Measurements from ENCODE around the gene ASB1. TPM values are rescaled to one million over a fixed set of nuclear protein-coding genes. Genes with fewer than 3 reads are reported as not detected.

Gene ASB1
- total RNA-seq, 4 donors from 2014 or later: 3.9 to 17.7 (median 8.9) TPM

DNA sequence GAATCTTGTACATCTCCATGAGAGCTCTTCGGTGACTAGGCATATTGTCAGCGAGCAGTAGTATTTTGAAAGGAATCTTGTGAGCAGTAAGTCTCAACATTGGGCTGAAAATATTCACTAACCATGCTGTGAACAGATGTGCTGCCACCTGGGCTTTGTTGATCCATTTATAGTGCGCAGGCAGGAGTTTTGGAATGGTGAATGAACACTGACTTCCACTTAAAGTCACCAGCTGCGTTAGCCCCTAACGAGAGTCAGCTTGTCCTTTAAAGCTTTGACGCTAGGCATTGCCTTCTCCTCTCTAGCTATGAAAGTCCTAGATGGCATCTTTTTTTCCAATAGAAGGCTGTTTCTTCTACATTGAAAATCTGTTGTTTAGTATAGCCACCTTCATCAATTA, 4.1 kb downstream of the ASB1 start:
- intact Hi-C loops (cut with DNase I): no loop called here
- Histone ChIP-seq H3K27me3 (no peaks in the 10 kb centered on the region), H3K9me3 (no peaks in the 10 kb centered on the region), H3K27ac (no peak overlapping the region), H3K4me3 (no peak overlapping the region), H3K4me1 (peaks cover 14 to 30% (median 16%) of the 10 kb centered on the region in 3 donors), H3K36me3 (peaks cover 8 to 40% (median 8%) of the 10 kb centered on the region in 3 donors)
- no peak for DNase-seq
- TF ChIP-seq, protein P1, sequence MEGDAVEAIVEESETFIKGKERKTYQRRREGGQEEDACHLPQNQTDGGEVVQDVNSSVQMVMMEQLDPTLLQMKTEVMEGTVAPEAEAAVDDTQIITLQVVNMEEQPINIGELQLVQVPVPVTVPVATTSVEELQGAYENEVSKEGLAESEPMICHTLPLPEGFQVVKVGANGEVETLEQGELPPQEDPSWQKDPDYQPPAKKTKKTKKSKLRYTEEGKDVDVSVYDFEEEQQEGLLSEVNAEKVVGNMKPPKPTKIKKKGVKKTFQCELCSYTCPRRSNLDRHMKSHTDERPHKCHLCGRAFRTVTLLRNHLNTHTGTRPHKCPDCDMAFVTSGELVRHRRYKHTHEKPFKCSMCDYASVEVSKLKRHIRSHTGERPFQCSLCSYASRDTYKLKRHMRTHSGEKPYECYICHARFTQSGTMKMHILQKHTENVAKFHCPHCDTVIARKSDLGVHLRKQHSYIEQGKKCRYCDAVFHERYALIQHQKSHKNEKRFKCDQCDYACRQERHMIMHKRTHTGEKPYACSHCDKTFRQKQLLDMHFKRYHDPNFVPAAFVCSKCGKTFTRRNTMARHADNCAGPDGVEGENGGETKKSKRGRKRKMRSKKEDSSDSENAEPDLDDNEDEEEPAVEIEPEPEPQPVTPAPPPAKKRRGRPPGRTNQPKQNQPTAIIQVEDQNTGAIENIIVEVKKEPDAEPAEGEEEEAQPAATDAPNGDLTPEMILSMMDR (IDR thresholded peaks at IDR 0.05): no peak
- no peak for TF ChIP-seq POLR2A (IDR thresholded peaks at IDR 0.05)
- 93 to 100% methylated on average over 6 of the region's 6 CpGs for WGBS, 2 donors

DNA sequence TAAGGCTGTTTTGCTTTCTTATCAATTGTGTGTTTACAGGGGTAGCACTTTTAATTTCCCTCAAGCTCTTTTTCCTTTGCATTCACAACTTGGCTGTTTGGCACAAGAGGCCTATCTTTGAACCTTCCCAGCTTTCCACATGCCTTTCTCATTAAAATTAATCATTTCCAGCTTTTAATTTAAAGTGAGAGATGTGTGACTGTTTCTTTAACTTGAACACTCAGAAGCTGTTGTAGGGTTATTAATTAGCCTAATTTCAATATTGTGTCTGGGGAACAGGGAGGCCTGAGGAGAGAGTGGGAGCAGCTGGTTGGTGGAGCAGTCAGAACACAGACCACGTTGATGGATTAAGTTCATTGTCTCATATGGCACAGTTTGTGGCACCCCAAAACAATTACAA, 4.7 kb downstream of the ASB1 start:
- H3K36me3 ChIP-seq: peaks cover 8 to 47% (median 12%) of the 10 kb centered on the region in 3 donors
- TF ChIP-seq POLR2A (IDR thresholded peaks at IDR 0.05): no peak
- TF ChIP-seq, protein P1 (IDR thresholded peaks at IDR 0.05): no peak
- no peak overlapping the region for H3K27ac ChIP-seq
- WGBS, 2 donors: 36 to 67% methylated on average over 1 of the region's 1 CpG
- no peaks in the 10 kb centered on the region for H3K9me3 ChIP-seq
- no peaks in the 10 kb centered on the region for H3K27me3 ChIP-seq
- peaks cover 9 to 24% (median 12%) of the 10 kb centered on the region in 3 donors for H3K4me1 ChIP-seq
- H3K4me3 ChIP-seq: no peak overlapping the region
- no peak for DNase-seq
- intact Hi-C loops (cut with DNase I): no loop called here

DNA sequence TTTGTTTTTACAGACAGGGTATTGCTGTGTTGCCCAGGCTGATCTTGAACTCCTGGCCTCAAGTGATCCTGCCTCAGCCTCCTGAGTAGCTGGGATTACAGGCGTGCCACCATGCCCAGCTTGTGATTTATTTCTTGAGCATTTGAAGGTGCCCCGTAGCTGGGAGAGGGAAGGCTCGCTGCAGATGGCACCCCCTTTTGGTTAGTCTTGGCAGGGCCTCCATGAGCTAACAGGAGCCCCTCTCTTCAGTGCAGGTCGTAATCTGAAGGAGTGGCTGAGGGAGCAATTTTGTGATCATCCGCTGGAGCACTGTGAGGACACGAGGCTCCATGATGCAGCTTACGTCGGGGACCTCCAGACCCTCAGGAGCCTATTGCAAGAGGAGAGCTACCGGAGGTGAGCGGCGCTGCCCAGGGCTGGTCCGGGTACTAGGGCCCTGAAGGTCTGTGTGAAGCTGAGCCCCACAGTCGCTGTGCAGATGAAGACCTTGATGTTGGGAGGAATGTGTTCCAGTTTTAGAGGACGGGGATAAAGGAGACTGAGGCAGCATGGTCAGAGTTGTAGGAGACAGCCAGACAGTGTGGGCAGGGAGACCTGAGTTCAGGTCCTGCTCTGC, 6.7 kb downstream of the ASB1 start:
- Histone ChIP-seq H3K9me3 (no peaks in the 10 kb centered on the region), H3K4me3 (no peak overlapping the region), H3K36me3 (peaks cover 8 to 59% (median 12%) of the 10 kb centered on the region in 3 donors), H3K4me1 (peaks cover 0 to 11% (median 3%) of the 10 kb centered on the region in 3 donors), H3K27me3 (no peaks in the 10 kb centered on the region), H3K27ac (no peak overlapping the region)
- TF ChIP-seq POLR2A (IDR thresholded peaks at IDR 0.05): no peak
- TF ChIP-seq, protein P1 (IDR thresholded peaks at IDR 0.05): no peak
- 97 to 100% methylated on average over 2 to 7 of the region's 14 CpGs for WGBS, 2 donors
- intact Hi-C loops (cut with DNase I): no loop called here
- no peak for DNase-seq

DNA sequence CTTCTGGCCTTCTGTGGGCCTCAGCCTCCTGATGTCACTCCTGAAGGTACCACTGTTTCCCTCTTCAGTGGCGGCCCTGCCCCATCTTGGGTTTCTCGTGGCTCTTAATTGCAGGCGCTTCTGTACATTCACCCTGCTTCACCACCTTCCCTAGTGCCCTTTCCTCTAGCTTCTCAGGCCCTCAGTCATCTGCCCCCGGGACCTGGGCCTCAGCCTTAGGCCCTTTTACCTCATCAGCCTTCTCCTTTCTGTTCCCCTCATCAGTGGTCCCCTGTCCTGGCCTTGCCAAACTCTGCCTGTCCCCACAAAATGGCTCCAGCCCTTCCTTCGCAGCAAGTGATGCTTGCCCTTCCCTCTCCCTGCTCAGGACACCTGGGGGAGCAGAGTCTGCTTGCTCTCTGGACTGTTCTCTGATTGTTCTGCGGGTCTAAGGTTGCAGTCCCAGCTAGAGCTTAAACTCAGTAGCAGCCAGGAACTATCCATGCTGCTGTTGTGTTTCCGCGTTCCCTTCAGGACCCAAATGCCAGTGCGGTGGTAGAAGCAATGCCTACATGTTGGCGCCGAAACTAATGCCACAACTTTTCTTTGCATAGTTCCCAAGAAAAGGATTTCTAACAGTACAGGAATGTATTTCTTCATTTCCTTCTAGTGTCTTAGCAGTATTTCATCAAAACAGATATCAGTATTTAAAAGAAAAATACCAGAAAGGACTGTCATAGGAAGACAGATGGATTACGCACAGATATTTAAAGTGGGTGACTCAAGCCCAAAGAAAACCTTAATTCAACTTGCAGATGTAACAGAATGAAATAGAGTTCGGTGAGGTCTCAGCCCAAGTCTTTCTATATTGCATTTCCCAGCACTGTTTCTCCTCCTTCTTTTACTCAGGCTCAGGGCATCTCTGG, 7.5 kb downstream of the ASB1 start:
- H3K36me3 ChIP-seq: peaks cover 8 to 60% (median 12%) of the 10 kb centered on the region in 3 donors
- intact Hi-C loops (cut with DNase I): no loop called here
- 84 to 92% methylated on average over 13 of the region's 13 CpGs for WGBS, 2 donors

More for the DNA sequence above, 7.5 kb downstream of the ASB1 start:
- Histone ChIP-seq H3K4me3 (no peak overlapping the region), H3K9me3 (no peaks in the 10 kb centered on the region), H3K4me1 (peaks cover 0 to 11% (median 5%) of the 10 kb centered on the region in 3 donors), H3K27ac (no peak overlapping the region), H3K27me3 (no peaks in the 10 kb centered on the region)
- no peak for DNase-seq
- TF ChIP-seq POLR2A (IDR thresholded peaks at IDR 0.05): no peak
- TF ChIP-seq, protein P1 (IDR thresholded peaks at IDR 0.05): no peak

Measured in esophagus squamous epithelium (tissue), 5 donors.